ENCODE data around the gene CCDC12.
"Not testable (repeated sequence)": the region's sequence is repeated elsewhere in the genome, so short reads cannot be mapped to it uniquely, and the experiment has no call there.

Gene CCDC12

GRCh38 chr3:46978985-46979944 is 2.7 kb upstream of the CCDC12 start, which contains the start of gene NBEAL2:
Gene NBEAL2, plus strand, starts transcription at chr3:46979666. Its CDS starts 196 bp downstream, at chr3:46979862.
- peak; percentile 96 for DNase-seq

- DNase-seq = no peak
Observed at GRCh38 chr3:46978381-46978780, 1.8 kb upstream of the CCDC12 start.

DNA sequence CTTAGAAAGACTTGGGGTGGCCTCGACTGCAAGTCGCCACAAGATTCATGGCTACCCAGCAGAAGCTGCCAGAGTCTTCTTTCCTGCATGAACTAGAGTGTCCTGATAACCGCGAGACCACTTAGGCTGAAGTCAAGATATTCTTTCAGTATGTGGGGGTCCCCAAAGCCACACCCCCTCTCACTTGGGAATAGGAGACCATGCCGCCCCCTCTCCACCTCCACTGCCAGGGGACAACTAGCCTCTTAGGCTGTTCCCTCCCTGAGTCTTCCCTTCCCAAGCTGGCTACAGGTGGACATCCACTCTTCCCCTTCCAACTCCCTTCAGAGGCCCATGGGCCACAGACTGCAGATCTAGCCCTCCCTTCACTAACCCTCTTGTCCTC is 1.3 kb upstream of the CCDC12 start:
- DNase-seq = no peak

- no peak for DNase-seq
Observed at GRCh38 chr3:46974421-46975171, 1.9 kb downstream of the CCDC12 start.

GRCh38 chr3:46972396-46972795 is 4.1 kb downstream of the CCDC12 start:
- no peak for DNase-seq

- DNase-seq = no peak
Observed at GRCh38 chr3:46971742-46972141, 4.8 kb downstream of the CCDC12 start.

DNA sequence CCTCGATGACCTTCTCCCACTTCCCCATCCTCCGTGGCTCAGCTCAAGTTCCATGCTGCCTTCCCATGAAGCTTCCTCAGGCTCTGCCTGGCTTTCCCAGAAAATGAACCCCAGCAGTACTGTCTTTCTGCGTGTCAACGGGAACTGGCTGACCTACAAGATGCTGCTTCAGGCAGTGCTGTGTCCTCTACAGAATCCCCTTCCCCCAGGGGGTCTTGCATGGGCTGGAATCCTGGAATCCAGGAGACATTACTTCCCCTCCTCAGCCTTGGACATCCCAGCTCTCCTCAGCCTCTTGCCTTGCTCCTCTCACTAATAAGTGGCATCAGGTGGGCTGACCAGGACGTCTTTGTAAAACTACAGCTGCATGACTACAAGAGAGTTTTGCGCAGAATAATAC is 5.4 kb downstream of the CCDC12 start:
- no peak for DNase-seq

- no peak for DNase-seq
Observed at GRCh38 chr3:46970391-46971091, 6.0 kb downstream of the CCDC12 start.

DNA sequence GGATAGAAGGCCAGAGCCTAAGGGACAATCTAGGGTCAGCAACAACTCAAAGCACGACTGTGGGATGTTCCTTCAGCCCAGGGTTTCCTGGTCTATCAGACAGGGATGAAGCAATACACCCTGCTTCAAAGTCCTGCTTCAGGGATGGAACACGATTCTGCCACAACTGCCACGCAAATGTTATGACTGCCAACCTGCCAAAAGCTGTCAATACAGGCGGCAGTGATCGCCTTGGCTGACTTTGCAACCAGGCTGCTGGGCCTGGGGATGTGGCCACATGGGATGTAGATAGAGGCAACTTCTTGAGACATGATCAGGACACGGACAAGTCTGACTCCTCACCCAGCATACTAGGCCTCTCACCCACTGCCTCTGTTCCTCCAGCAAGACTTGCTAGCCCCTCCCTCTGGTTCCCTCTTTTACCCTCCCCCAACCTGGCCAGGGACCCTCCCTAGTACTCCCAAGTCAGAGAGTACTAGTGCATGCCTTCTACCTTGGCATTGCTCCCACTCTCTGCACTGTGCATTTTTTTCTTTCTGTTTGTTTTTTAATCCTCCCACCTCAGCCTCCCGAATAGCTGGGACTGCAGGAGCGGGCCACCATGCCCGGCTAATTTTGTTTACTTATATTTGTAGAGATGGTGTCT is 7.6 kb downstream of the CCDC12 start:
- no peak for DNase-seq

DNA sequence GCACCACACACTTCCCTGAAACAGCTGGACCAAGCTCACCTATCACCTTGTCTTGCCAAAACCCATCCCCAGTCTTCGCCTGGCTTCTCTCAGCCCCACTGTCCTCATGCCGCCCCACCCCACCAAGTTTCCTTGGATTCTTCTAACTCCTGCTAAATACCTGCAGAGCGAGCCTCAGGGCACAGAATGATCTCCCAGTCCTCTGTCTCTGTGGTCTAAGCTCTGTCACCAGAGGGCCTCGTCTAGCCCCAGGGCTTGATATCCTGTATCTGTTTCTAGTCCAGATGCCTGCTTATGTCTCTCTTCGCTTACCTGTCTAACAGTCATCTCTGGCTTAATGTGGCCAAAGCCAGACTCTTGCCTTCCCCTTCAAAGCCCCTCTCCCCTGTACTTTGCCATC is 9.7 kb downstream of the CCDC12 start:
- DNase-seq = no peak

GRCh38 chr3:46965151-46965550 is 11.4 kb downstream of the CCDC12 start:
- DNase-seq = no peak

GRCh38 chr3:46964038-46964590 is 12.4 kb downstream of the CCDC12 start:
- DNase-seq = not testable (repeated sequence)

GRCh38 chr3:46962990-46963389 is 13.6 kb downstream of the CCDC12 start:
- DNase-seq = no peak

- no peak for DNase-seq
Observed at GRCh38 chr3:46962427-46962826, 14.1 kb downstream of the CCDC12 start.

- no peak for DNase-seq
Observed at GRCh38 chr3:46960835-46961234, 15.7 kb downstream of the CCDC12 start.

DNA sequence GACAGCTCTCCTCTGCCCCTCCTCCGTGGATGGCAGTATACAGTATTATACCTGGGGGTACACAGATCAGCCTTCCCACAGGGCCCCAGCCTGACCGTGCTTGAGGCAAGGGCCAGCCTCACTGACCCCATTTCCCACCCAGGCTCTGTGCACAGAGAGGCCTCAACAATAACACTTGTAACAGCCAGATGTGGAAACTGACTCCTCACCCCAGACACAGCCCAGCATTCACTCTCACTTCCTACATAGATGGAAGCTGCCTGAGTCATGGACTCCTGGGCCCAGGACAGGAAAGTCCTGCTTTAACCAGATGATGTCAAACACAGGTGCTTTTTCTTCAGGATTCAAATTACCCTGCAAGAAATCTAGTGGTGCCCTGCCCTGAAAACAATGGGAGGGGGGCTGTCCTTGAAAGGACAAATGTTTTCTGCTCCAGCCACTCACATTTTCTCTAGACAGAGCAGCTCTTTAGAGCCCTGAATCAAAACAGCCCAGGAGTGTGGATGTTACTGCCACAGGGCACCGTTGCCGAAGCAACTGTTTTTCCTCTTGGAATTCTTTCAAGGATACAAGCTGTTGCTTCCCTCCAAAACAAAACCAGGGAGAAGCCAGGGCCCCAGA is 16.4 kb downstream of the CCDC12 start:
- DNase-seq = no peak

- DNase-seq = no peak
Observed at GRCh38 chr3:46959161-46959511, 17.4 kb downstream of the CCDC12 start.

DNA sequence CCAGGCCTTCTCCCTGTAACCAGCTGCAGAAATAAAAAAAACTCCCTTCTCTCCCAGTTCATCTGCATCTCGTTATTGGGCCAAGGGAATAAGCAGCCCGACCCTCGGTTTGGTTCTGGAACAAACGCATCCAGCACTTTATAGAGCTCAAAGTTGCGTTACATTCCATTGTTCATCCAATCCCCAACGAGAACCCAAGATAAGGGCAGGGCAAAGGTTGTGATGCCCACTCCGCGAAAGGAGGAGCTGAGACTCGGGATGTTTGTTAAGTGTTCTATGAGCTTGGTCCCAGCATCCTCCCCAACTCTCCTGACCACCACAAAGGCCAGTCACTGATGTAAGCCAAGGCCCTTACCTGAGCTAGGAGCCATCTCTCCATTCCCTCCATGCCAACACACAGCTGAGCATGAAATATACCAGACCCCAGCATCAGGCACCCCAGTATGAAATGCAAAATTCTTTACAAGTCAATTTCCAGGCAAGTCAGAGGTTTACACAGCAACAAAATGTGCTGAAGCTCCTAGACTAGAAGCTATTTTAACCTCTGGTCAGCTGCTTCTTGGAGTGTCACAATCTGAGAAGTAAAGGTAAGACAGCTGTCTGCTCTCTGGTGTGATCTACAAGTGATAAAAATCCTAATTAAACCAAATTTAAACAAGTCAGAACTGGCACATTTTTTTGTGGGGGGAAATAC is 17.9 kb downstream of the CCDC12 start:
- no peak for DNase-seq

GRCh38 chr3:46957092-46957820 is 19.3 kb downstream of the CCDC12 start:
- no peak for DNase-seq

DNA sequence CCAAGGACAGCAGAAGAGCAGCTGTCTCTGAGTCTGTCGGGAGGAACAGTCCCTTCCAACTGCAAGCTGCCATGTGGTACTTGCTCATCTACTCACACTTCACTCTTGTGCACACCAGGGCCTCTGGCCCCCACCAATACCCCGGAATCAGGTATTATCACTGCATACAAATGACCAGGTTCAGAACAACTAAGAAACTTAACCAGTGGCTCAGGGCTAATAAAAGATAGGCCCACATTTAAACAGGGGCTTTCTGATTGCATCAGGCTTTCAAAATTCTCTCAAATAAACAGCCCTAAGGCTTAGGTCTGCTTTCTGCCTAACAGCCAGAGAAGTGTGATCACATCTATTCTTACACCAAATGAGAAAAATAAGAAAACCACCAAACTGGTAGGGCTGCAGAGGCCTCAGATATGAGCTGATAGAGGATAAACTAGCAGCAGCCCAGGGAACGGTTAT is 20.7 kb downstream of the CCDC12 start:
- DNase-seq = no peak

- no peak for DNase-seq
Observed at GRCh38 chr3:46955157-46955556, 21.4 kb downstream of the CCDC12 start.
